T-helper 1 cell treated with Interleukin-12 subunit alpha and Interleukin-12 subunit beta and Interleukin-4 antibody, amounts not matched to agents 30 μg/mL and 1 μg/mL, for 36 hours (primary cell): ENCODE measurements around the gene B4GALNT3.

Source experiments
- H3K27ac Mint-ChIP-seq: one replicate; pipeline ENCODE4 v1.8.0; 2021; ENCODE audit warnings: mild to moderate bottlenecking, mixed read lengths
- H3K27me3 Mint-ChIP-seq: one replicate; pipeline ENCODE4 v1.8.0; 2021; ENCODE audit warnings: low read depth, mixed read lengths
- H3K36me3 Mint-ChIP-seq: one replicate; pipeline ENCODE4 v1.8.0; 2021; ENCODE audit warnings: low read depth, mixed read lengths
- H3K4me1 Mint-ChIP-seq: one replicate; pipeline ENCODE4 v1.8.0; 2021; ENCODE audit warnings: low read depth, mixed read lengths
- H3K4me3 Mint-ChIP-seq: one replicate; pipeline ENCODE4 v1.8.0; 2021; ENCODE audit warnings: mild to moderate bottlenecking, moderate library complexity, mixed read lengths
- H3K9me3 Mint-ChIP-seq: one replicate; pipeline ENCODE4 v1.8.0; 2021; ENCODE audit warnings: mixed read lengths

Gene B4GALNT3

DNA sequence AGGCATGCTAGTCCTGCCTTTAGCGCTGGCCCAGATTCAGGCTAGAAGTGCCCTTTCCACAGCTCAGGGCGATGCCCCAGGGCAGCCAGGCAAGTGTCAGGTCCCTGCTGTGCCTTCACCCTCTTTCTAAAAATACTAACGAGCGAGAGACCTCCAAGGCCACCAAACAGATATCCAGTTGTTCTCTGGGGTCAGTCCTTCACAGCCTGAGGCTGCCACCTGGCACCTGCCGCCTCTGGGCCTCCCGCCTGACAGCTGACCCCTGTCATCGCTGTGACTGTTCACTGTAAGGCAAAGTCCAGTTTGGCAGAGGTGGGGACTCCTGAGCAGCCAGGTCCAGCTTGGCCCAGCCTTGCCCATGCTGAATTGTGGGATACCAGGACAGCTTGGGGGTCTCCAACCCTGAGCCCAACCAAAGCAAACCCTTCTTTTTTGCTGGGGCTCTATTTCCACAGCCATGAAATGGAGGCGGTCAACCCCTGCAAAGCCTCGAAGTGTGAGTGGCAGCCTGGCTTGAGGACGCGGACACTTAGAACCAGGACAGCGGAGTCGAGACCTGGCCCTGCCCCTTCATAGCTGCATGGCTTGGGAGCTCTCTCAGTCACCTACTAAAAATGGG, 123.6 kb downstream of the B4GALNT3 start:
- no peaks in the 10 kb centered on the region for H3K27me3 Mint-ChIP-seq
- peaks cover 1% of the 10 kb centered on the region for H3K9me3 Mint-ChIP-seq
- H3K4me1 Mint-ChIP-seq = peaks cover 2% of the 10 kb centered on the region
- H3K27ac Mint-ChIP-seq = no peak overlapping the region
- H3K36me3 Mint-ChIP-seq = peaks cover 3% of the 10 kb centered on the region
- H3K4me3 Mint-ChIP-seq = no peak overlapping the region

DNA sequence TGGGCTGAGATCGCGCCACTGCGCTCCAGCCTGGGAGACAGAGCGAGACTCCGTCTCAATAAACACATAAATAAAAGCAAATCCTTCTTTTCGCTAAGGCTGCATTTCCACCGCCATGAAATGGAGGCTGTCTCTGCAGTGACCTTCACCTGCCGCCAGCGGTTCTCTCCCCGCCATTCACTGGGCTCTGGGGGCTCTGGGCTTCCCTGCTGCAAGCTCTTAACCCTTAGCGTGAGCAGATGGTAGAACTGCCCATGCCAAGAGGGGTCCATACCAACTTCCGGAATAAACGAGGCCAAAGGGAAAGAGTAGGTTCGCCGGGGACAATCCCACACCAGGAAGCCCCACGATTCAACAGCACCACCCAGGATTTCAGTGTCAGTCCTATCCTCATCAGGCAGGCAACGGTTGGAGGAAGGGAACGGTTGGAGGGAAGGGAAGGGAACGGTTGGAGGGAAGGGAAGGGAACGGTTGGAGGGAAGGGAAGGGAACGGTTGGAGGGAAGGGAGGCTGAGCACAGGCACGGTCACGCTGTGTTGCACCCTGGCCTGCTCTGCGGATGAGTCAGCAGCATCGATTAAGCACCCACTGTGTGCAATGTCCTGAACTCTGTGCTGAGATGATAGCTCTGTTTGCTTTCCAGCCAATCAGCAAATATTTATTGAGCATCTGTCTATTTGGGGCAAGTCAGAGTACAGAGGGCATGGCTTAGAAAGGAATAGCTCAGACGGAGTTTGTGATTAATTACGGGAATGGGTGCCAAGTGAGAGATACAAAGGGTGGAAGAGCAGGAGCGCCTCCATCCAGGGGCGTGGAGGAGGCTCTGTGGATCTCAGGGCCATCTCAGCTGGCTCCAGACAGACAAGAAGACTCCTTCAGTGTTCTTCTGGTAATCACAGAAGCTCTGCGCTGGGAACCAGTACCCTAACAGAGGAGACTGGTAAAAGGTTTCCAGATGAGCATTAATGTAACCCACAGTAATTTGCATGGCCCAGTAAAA, 125.6 kb downstream of the B4GALNT3 start:
- Mint-ChIP-seq H3K27ac (no peak overlapping the region), H3K9me3 (peaks cover 4% of the 10 kb centered on the region), H3K36me3 (peaks cover 6% of the 10 kb centered on the region)

DNA sequence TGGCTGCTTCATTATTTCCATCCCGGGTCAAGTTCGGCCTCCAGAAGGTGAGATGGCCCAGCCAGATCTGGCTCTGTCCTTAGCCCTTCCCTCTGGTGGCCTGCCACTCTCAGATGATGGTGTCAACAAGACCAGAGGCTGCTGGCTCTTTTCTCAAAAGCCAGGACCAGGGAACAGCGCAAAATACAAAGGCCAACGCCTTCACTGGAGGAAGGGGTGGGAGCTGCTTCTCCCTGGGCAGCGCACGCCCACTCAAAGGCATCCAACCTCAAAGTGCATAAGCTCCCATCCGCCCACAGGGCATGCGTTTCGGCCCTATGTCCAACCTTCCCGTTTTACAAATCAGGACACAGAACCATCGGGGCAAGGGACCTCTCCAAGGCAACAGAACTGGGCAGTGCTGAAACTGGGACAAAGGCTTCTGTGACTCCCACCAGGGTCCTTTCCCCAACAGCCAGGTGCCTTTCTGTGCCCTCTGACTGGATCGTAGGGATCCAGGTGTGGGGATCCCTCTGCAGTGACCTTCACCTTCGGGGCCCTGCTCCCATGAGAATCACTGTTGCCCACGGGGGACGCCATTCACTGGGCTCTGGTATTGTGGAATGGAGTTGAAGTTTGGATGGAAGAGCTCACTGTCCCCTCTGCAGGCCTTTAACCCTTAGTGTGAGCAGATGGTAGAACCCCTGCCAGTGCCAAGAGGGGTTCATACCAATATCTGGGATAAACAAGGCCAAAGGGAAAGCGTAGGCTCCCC, 126.8 kb downstream of the B4GALNT3 start:
- Mint-ChIP-seq H3K4me3 (no peak overlapping the region), H3K27me3 (no peaks in the 10 kb centered on the region), H3K4me1 (peaks cover 4% of the 10 kb centered on the region), H3K9me3 (peaks cover 4% of the 10 kb centered on the region), H3K27ac (no peak overlapping the region), H3K36me3 (peaks cover 6% of the 10 kb centered on the region)

More for the DNA sequence above, 125.6 kb downstream of the B4GALNT3 start:
- H3K4me3 Mint-ChIP-seq = no peak overlapping the region
- H3K4me1 Mint-ChIP-seq = peaks cover 4% of the 10 kb centered on the region
- H3K27me3 Mint-ChIP-seq = no peaks in the 10 kb centered on the region

DNA sequence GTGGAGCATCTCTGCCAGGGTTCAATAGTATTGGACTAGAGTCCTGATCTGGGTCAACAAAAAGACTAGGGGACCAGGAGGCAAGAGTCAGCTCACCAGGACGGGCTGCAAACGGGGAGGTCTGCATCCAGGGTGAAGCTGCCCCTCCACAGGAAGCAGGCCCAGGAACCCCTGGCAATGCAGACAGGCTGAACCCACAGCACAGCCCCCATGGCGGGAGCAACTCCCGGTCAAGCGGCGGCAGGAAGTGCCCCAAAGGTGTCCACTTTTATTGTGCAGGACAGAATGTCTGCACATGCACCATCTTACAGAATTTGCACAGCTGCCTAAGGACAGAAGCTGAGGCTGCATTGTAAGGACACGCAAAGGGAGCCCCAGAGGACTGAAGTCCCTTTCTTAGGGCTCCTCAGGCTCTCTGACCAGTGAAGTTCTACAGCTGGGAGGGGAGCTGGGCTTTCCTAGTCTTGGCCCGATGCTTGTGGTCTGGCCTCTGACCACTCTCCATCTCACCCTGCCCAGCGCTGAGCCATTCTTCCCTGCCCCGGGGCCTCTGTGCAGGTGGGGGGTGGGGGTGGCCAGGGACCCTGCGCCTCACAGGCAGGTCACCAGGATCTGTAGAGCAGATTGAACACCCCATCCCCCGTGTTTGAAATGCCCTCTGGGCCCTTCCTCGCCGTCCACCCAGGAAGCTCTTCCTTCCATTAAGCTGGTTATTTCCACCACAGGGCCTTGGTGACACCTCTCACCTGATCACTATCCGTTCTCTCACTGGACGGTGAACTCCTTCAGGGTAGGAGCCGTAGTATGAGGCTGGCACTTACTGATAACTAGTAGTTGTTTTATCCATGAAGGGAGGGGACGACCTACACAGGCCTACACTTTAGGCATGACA, 127.6 kb downstream of the B4GALNT3 start:
- Mint-ChIP-seq H3K27ac (no peak overlapping the region), H3K4me1 (peaks cover 4% of the 10 kb centered on the region)

DNA sequence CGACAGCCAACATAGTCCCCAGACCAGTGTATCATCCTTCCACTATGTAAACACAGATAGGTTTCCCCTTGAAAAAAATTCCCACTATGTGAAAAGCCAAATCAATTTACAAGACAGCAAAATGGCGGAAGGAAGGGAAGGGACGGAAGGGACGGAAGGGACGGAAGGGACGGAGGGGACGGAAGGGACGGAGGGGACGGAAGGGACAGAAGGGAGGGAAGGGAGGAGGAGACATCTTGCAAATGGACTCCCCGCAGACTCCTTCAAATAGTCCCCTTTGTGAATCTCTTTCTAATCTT, 128.2 kb downstream of the B4GALNT3 start:
- H3K36me3 Mint-ChIP-seq = peaks cover 6% of the 10 kb centered on the region
- H3K27ac Mint-ChIP-seq = no peak overlapping the region
- peaks cover 4% of the 10 kb centered on the region for H3K9me3 Mint-ChIP-seq
- H3K27me3 Mint-ChIP-seq = no peaks in the 10 kb centered on the region
- H3K4me1 Mint-ChIP-seq = peaks cover 4% of the 10 kb centered on the region
- H3K4me3 Mint-ChIP-seq = no peak overlapping the region

More for the DNA sequence above, 127.6 kb downstream of the B4GALNT3 start:
- H3K4me3 Mint-ChIP-seq = no peak overlapping the region
- H3K27me3 Mint-ChIP-seq = no peaks in the 10 kb centered on the region
- peaks cover 4% of the 10 kb centered on the region for H3K9me3 Mint-ChIP-seq
- peaks cover 6% of the 10 kb centered on the region for H3K36me3 Mint-ChIP-seq

GRCh38 chr12:588646-589045, 128.9 kb downstream of the B4GALNT3 start:
- Mint-ChIP-seq H3K4me1 (peaks cover 6% of the 10 kb centered on the region), H3K36me3 (peaks cover 8% of the 10 kb centered on the region), H3K27me3 (peaks cover 6% of the 10 kb centered on the region), H3K4me3 (no peak overlapping the region), H3K27ac (no peak overlapping the region), H3K9me3 (peaks cover 4% of the 10 kb centered on the region)

GRCh38 chr12:590206-590750, 130.5 kb downstream of the B4GALNT3 start:
- Mint-ChIP-seq H3K4me3 (no peak overlapping the region), H3K36me3 (peaks cover 8% of the 10 kb centered on the region), H3K27ac (no peak overlapping the region), H3K27me3 (peaks cover 8% of the 10 kb centered on the region), H3K9me3 (peaks cover 4% of the 10 kb centered on the region), H3K4me1 (peaks cover 6% of the 10 kb centered on the region)

- Mint-ChIP-seq H3K4me1 (peaks cover 6% of the 10 kb centered on the region), H3K27me3 (peaks cover 13% of the 10 kb centered on the region)
These were observed 131.7 kb downstream of the B4GALNT3 start for GRCh38 chr12:591167-592023.

DNA sequence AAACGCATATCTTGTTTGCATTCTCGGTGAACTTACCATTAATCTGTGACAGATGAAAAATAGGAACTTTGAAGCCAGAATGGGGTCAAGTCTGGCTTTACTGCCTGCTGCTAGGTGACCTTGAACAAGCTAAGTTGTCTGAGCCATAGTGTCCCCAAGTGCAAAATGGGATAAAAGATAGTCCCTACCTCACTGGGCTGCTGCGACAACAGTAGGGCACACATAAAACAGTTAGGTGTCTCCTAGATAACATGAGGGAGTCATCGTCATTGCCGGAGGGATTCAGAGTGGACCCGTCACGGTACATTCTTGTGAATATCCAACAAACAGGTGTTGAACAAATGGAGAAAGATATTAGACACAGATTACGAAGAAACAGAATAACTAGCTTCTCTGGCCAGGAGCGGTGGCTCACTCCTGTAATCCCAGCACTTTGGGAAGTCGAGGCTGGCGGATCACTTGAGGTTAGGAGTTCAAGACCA, 132.3 kb downstream of the B4GALNT3 start:
- Mint-ChIP-seq H3K4me1 (peaks cover 6% of the 10 kb centered on the region), H3K4me3 (no peak overlapping the region), H3K36me3 (peaks cover 11% of the 10 kb centered on the region), H3K27ac (no peak overlapping the region), H3K27me3 (peaks cover 13% of the 10 kb centered on the region), H3K9me3 (peaks cover 4% of the 10 kb centered on the region)

More at GRCh38 chr12:591167-592023, 131.7 kb downstream of the B4GALNT3 start:
- Mint-ChIP-seq H3K9me3 (peaks cover 4% of the 10 kb centered on the region), H3K36me3 (peaks cover 11% of the 10 kb centered on the region), H3K4me3 (no peak overlapping the region), H3K27ac (no peak overlapping the region)

DNA sequence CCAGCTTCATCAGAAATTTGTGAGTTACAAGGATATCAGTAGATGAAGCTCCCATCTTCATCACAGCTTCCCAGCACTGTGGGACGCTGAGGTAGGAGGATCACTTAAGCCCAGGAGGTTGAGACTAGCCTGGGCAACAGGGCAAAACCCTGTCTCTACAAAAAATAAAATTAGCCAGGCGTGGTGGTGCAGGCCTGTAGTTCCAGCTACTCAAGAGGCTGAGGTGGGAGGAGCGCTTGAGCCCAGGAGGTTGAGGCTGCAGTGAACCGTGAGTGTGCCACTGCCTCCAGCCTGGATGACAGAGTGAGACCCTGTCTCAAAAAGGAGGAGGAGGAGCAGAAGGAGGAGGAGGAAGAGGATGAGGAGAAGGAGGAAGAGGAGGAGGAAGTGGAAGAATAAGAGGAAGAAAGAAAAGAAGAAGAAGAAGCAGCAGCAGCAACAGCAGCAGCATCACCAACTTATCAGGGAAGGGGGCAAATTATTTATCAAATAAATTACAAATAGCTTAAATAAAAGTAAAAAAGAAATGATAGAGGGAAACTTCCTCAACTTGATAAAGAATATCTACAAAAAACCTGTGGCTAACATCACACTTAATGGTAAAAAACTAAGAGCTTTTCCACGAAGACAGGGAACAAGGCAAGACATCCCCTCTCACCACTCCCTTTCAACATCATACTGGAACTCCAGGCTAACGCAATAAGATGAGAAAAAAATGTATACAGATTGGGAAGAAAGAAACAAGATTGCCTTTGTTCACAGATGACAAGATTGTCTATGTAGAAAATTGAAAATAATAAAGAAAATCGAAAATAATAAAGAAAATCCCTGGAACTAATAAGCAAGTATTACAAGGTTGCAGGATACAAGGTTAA, 133.9 kb downstream of the B4GALNT3 start:
- H3K27me3 Mint-ChIP-seq = peaks cover 13% of the 10 kb centered on the region
- H3K36me3 Mint-ChIP-seq = peaks cover 7% of the 10 kb centered on the region
- H3K4me1 Mint-ChIP-seq = peaks cover 6% of the 10 kb centered on the region
- no peaks in the 10 kb centered on the region for H3K9me3 Mint-ChIP-seq
- no peak overlapping the region for H3K4me3 Mint-ChIP-seq
- H3K27ac Mint-ChIP-seq = no peak overlapping the region

DNA sequence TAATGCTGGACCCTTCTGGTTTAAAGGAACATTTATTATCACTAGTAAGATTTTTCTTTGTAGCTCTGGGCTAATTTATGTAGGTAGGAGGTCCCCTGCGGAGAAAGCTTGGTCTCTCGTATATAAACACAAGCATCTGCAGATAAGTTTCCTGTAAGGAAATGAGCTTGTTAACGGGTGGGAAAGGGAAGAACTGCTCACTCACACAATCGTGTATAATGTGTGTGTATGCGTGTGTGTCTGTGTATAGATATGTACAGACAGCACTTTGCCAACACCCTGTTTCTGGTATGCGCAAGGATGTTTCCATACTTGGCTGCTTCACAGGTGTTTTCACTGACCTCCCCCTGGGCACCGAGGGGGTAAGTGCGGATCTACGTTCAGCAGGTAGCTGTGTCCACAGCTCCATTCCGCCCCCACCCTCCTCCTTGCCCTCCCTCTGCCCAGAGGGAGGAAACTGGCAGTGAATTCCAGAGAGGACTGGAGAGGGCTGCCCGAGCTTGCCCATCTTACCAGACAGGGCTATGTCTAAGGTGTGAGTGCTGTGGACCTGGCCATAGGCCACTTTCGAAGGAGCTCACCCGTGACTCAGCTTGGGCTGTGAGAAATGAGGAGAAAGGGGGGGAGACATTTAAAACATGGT, 138.3 kb downstream of the B4GALNT3 start:
- no peak overlapping the region for H3K4me3 Mint-ChIP-seq
- peaks cover 3% of the 10 kb centered on the region for H3K4me1 Mint-ChIP-seq
- H3K27ac Mint-ChIP-seq = no peak overlapping the region
- H3K9me3 Mint-ChIP-seq = no peaks in the 10 kb centered on the region
- peaks cover 6% of the 10 kb centered on the region for H3K36me3 Mint-ChIP-seq
- peaks cover 13% of the 10 kb centered on the region for H3K27me3 Mint-ChIP-seq

DNA sequence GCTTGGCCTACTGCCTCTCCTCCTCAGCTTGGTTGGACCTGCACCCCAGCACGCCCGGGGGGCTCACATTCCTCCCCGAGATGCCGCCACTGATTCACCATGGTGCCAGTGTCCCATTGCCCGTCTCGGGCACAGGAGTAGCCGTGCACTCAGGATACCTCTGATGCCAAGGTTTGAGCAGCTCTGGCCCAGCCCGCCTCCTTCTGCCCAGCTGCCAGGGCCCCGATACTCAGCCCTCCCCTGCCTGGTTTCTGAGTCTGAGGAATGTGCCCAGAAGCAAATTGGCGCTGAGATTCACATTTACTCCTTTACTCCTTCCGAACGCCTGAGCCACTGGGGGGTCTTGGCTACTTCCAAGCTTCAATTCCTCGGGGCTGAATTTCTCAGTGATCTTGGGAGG, 140.0 kb downstream of the B4GALNT3 start:
- Mint-ChIP-seq H3K4me1 (peaks cover 2% of the 10 kb centered on the region), H3K4me3 (no peak overlapping the region), H3K27me3 (peaks cover 5% of the 10 kb centered on the region), H3K36me3 (peaks cover 7% of the 10 kb centered on the region), H3K27ac (no peak overlapping the region), H3K9me3 (no peaks in the 10 kb centered on the region)
